Vagina (tissue), 2 donors: Measurements from ENCODE around the gene CDIP1. TPM values are rescaled to one million over a fixed set of nuclear protein-coding genes. Genes with fewer than 3 reads are reported as not detected.
"Not testable (repeated sequence)": the region's sequence is repeated elsewhere in the genome, so short reads cannot be mapped to it uniquely, and the experiment has no call there.

Experiments
- DNase-seq, 2 donors: peaks; one replicate each; pipeline ENCODE4 v3.0.0-alpha.2; 2017; ENCODE audit errors: extremely low spot score in 2 of 2
- H3K27ac ChIP-seq: fragments of 200-600 bp; sonication (generic); one replicate; pipeline ENCODE4 v1.5.1; 2019
- H3K27me3 ChIP-seq: fragments of 200-600 bp; sonication (generic); one replicate; pipeline ENCODE4 v1.5.1; 2019
- H3K36me3 ChIP-seq, 2 donors: fragments of 200-600 bp; sonication (generic); one replicate each; pipeline ENCODE4 v1.5.1; 2017 to 2019
- H3K4me1 ChIP-seq: fragments of 200-600 bp; sonication (generic); one replicate; pipeline ENCODE4 v1.5.1; 2019
- H3K4me3 ChIP-seq, 2 donors: fragments of 200-600 bp; sonication (generic); 1 replicate in 1 of 2; 2 replicates in 1 of 2; pipeline ENCODE4 v1.5.1; 2016 to 2019
- H3K9me3 ChIP-seq: fragments of 200-600 bp; sonication (generic); one replicate; pipeline ENCODE4 v1.5.1; 2019
- CTCF ChIP-seq, 3 experiments: fragments of 450-650 bp in 2 of 3; fragments of 200-600 bp in 1 of 3; sonication (generic) in 1 of 3; IDR thresholded peaks; one replicate each; pipeline ENCODE4 v1.5.1; 2017 to 2019; ENCODE audit warnings: antibody characterized with exemption in 3 of 3, mild to moderate bottlenecking in 2 of 3, moderate library complexity in 2 of 3
- POLR2A ChIP-seq, 2 donors: fragments of 450-650 bp; IDR thresholded peaks; one replicate each; pipeline ENCODE4 v1.6.1; 2017; ENCODE audit warnings: antibody characterized with exemption in 2 of 2, mild to moderate bottlenecking in 2 of 2, moderate library complexity in 2 of 2
- POLR2AphosphoS5 ChIP-seq, 2 donors: sonication (generic); formaldehyde crosslinking; IDR thresholded peaks; one replicate each; pipeline ENCODE4 v1.9.0; 2017; ENCODE audit warnings: antibody characterized with exemption in 2 of 2, mild to moderate bottlenecking in 2 of 2, low read depth in 1 of 2; ENCODE audit not compliant: insufficient read depth in 1 of 2
- intact Hi-C: fragments of 100-400 bp; cut with DNase I; formaldehyde crosslinking; loops from one replicate; pipeline ENCODE4 v1.15.1; 2023
- total RNA-seq: library from RNA; depleted of rRNA; stranded (reverse); fragments of >200 nt; gene quantifications from one replicate; pipeline ENCODE4 v1.2.3, GENCODE V29; 2016

Gene CDIP1
- total RNA-seq, 1 donor from 2014 or later, result 13.3 TPM

- Histone ChIP-seq H3K9me3 (no peaks in the 10 kb centered on the region), H3K27me3 (no peaks in the 10 kb centered on the region), H3K4me1 (no peaks in the 10 kb centered on the region), H3K27ac (no peak overlapping the region), H3K36me3 (no peaks in the 10 kb centered on the region), H3K4me3 (no peak overlapping the region)
- no peak for DNase-seq
- intact Hi-C loops, result no loop called here
- TF ChIP-seq POLR2A (IDR thresholded peaks at IDR 0.05), result no peak
- no peak for TF ChIP-seq POLR2AphosphoS5 (IDR thresholded peaks at IDR 0.05; ENCODE audit: insufficient read depth in 1 of 2, low read depth in 1 of 2)
- no peak for TF ChIP-seq CTCF (IDR thresholded peaks at IDR 0.05)
Measured at GRCh38 chr16:4576008-4576407, 37.4 kb upstream of the CDIP1 start.

GRCh38 chr16:4574919-4575705, 36.5 kb upstream of the CDIP1 start:
- Histone ChIP-seq H3K27ac (no peak overlapping the region), H3K27me3 (no peaks in the 10 kb centered on the region), H3K36me3 (no peaks in the 10 kb centered on the region), H3K4me1 (no peaks in the 10 kb centered on the region), H3K4me3 (no peak overlapping the region), H3K9me3 (no peaks in the 10 kb centered on the region)
- intact Hi-C loops, result no loop called here
- TF ChIP-seq POLR2A (IDR thresholded peaks at IDR 0.05), result no peak
- no peak for TF ChIP-seq CTCF (IDR thresholded peaks at IDR 0.05)
- no peak for TF ChIP-seq POLR2AphosphoS5 (IDR thresholded peaks at IDR 0.05; ENCODE audit: insufficient read depth in 1 of 2, low read depth in 1 of 2)
- no peak for DNase-seq

- H3K4me1 ChIP-seq, H3K27ac ChIP-seq, intact Hi-C loops, DNase-seq, H3K4me3 ChIP-seq, H3K27me3 ChIP-seq, H3K9me3 ChIP-seq, H3K36me3 ChIP-seq: not testable (repeated sequence)
Measured at GRCh38 chr16:4573926-4574325, 35.4 kb upstream of the CDIP1 start.

GRCh38 chr16:4572715-4573114, 34.1 kb upstream of the CDIP1 start:
- Histone ChIP-seq H3K36me3 (no peaks in the 10 kb centered on the region), H3K27ac (no peak overlapping the region)

GRCh38 chr16:4570688-4571321, 32.2 kb upstream of the CDIP1 start:
- TF ChIP-seq POLR2AphosphoS5 (IDR thresholded peaks at IDR 0.05; ENCODE audit: insufficient read depth in 1 of 2, low read depth in 1 of 2) (no peak), CTCF (IDR thresholded peaks at IDR 0.05) (no peak), POLR2A (IDR thresholded peaks at IDR 0.05) (no peak)
- no peaks in the 10 kb centered on the region for H3K9me3 ChIP-seq
- H3K4me1 ChIP-seq, result no peaks in the 10 kb centered on the region
- intact Hi-C loops, result no loop called here
- H3K4me3 ChIP-seq, result no peak overlapping the region
- no peaks in the 10 kb centered on the region for H3K36me3 ChIP-seq
- H3K27ac ChIP-seq, result no peak overlapping the region
- H3K27me3 ChIP-seq, result no peaks in the 10 kb centered on the region
- DNase-seq, result no peak

More at GRCh38 chr16:4572715-4573114, 34.1 kb upstream of the CDIP1 start:
- TF ChIP-seq POLR2AphosphoS5 (IDR thresholded peaks at IDR 0.05; ENCODE audit: insufficient read depth in 1 of 2, low read depth in 1 of 2), result no peak
- TF ChIP-seq CTCF (IDR thresholded peaks at IDR 0.05), result no peak
- Histone ChIP-seq H3K27me3 (no peaks in the 10 kb centered on the region), H3K4me3 (no peak overlapping the region), H3K4me1 (no peaks in the 10 kb centered on the region), H3K9me3 (no peaks in the 10 kb centered on the region)
- intact Hi-C loops, result no loop called here
- no peak for DNase-seq
